ENCODE results near the gene AFAP1L2. TPM values are rescaled to one million over a fixed set of nuclear protein-coding genes. Genes with fewer than 3 reads are reported as not detected.

AFAP1L2 gene
- total RNA-seq, 2 experiments from 2014 or later: 3.8 to 5.0 TPM

GRCh38 chr10:114402233-114402632 lies 2.1 kb downstream of the AFAP1L2 start:
- peaks cover 62% of the 10 kb centered on the region for H3K27me3 Mint-ChIP-seq
- H3K27ac Mint-ChIP-seq: no peak overlapping the region
- no peak for DNase-seq
- H3K36me3 Mint-ChIP-seq: no peaks in the 10 kb centered on the region
- H3K9me3 Mint-ChIP-seq: no peaks in the 10 kb centered on the region
- POLR2A ChIA-PET: no interaction called here
- no peak for ATAC-seq (ENCODE audit: low read depth)
- H3K4me3 Mint-ChIP-seq: no peak overlapping the region
- H3K4me1 Mint-ChIP-seq: peaks cover 18% of the 10 kb centered on the region

GRCh38 chr10:114401195-114401791 lies 3.0 kb downstream of the AFAP1L2 start:
- no peak overlapping the region for H3K27ac Mint-ChIP-seq
- peaks cover 69% of the 10 kb centered on the region for H3K27me3 Mint-ChIP-seq
- no peak overlapping the region for H3K4me3 Mint-ChIP-seq
- H3K36me3 Mint-ChIP-seq: no peaks in the 10 kb centered on the region
- ATAC-seq (ENCODE audit: low read depth) (no peak), DNase-seq (no peak)
- H3K9me3 Mint-ChIP-seq: no peaks in the 10 kb centered on the region
- POLR2A ChIA-PET: no interaction called here
- peaks cover 24% of the 10 kb centered on the region for H3K4me1 Mint-ChIP-seq

DNA sequence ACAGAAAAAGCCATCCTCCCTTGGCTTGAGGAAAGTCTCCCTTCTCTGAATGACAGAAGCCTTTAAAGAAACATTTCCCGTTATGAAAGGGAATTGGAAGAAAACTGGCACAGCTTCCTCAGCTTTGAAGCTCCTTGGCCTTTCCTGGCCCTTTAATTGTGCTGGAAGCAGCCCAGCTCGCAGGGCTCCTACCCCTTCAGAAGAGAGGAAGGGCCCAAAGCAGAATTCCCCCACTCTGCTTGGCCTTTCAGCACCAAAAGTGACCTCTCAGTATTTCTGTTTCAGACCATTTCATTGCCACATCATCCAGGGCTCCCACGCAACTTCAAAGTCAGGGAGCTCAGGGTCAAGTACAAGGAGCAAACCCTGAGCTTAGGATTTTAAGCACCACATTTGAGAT lies 4.2 kb downstream of the AFAP1L2 start:
- peaks cover 26% of the 10 kb centered on the region for H3K4me1 Mint-ChIP-seq
- peaks cover 71% of the 10 kb centered on the region for H3K27me3 Mint-ChIP-seq
- no peaks in the 10 kb centered on the region for H3K9me3 Mint-ChIP-seq
- H3K27ac Mint-ChIP-seq: no peak overlapping the region
- ATAC-seq (ENCODE audit: low read depth) (no peak), DNase-seq (no peak)
- no peaks in the 10 kb centered on the region for H3K36me3 Mint-ChIP-seq
- no peak overlapping the region for H3K4me3 Mint-ChIP-seq
- POLR2A ChIA-PET: no interaction called here

DNA sequence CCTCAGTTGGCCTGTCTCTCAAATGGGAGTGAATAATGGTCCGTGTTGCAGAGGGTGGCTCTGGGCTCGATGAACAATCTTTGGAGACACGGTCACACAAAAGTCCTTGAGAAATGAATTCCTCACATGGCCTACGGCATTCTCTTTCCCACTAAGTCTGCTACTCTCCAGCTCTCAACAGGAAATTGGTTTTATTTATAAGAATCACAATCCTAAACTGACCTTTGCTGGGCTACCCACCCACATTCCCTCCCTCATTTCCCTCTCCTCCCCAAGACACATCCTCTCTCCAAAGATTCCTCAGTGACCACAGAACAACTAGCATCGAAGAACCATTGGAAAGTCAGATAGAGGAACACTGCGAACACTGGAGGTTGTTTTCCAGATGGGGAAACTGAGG lies 4.7 kb downstream of the AFAP1L2 start:
- peaks cover 70% of the 10 kb centered on the region for H3K27me3 Mint-ChIP-seq
- DNase-seq: no peak
- POLR2A ChIA-PET: no interaction called here
- H3K4me1 Mint-ChIP-seq: peaks cover 25% of the 10 kb centered on the region
- H3K36me3 Mint-ChIP-seq: no peaks in the 10 kb centered on the region
- no peak overlapping the region for H3K4me3 Mint-ChIP-seq
- H3K27ac Mint-ChIP-seq: no peak overlapping the region
- ATAC-seq (ENCODE audit: low read depth): no peak
- no peaks in the 10 kb centered on the region for H3K9me3 Mint-ChIP-seq

DNA sequence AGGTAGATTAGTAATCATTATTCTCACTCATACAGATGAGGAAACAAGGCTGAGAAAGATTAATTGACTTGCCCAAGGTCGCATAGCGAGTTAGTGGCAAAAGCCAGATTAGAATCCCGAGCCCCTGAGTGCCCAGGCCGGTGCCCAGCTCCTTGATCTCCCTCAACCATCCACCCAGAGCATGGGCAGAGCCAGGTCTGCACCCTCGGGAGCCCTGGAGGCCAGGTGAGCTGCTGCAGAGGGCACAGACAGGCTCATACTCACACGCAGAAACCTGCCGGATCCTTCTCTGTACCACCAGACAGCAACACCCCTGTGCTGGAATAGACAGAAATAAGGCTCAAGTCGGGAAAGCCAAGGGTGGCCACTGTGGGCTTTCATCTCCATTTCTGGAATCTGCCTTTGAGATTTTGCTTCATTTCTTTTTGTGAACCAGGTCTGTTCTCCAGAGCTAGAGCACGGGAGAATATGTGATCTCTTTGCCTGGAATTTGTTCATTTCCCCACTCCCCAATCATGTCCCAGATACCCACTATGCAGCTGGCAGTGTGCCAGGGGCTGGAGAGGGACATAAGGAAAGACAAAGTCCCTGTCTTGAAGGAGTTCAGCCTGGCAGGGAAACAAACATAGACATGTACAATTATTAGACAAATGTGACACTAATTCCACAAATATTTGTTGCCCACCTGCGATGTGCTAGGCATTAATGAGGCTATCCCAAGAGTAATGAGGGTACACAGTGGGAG lies 5.5 kb downstream of the AFAP1L2 start:
- no peak overlapping the region for H3K4me3 Mint-ChIP-seq
- DNase-seq (no peak), ATAC-seq (ENCODE audit: low read depth) (no peak)
- POLR2A ChIA-PET: no interaction called here
- no peak overlapping the region for H3K27ac Mint-ChIP-seq
- peaks cover 69% of the 10 kb centered on the region for H3K27me3 Mint-ChIP-seq
- no peaks in the 10 kb centered on the region for H3K36me3 Mint-ChIP-seq
- peaks cover 26% of the 10 kb centered on the region for H3K4me1 Mint-ChIP-seq
- no peaks in the 10 kb centered on the region for H3K9me3 Mint-ChIP-seq

GRCh38 chr10:114397651-114398145 lies 6.6 kb downstream of the AFAP1L2 start:
- DNase-seq (no peak), ATAC-seq (ENCODE audit: low read depth) (peak; percentile 63)
- no peak overlapping the region for H3K27ac Mint-ChIP-seq
- H3K4me1 Mint-ChIP-seq: peaks cover 21% of the 10 kb centered on the region
- H3K27me3 Mint-ChIP-seq: peaks cover 60% of the 10 kb centered on the region
- no peaks in the 10 kb centered on the region for H3K36me3 Mint-ChIP-seq
- H3K9me3 Mint-ChIP-seq: no peaks in the 10 kb centered on the region
- POLR2A ChIA-PET: no interaction called here
- no peak overlapping the region for H3K4me3 Mint-ChIP-seq

GRCh38 chr10:114396464-114396863 lies 7.8 kb downstream of the AFAP1L2 start:
- POLR2A ChIA-PET: no interaction called here
- Mint-ChIP-seq H3K27me3 (peaks cover 48% of the 10 kb centered on the region), H3K4me1 (peaks cover 20% of the 10 kb centered on the region), H3K27ac (no peak overlapping the region), H3K9me3 (no peaks in the 10 kb centered on the region), H3K4me3 (no peak overlapping the region), H3K36me3 (no peaks in the 10 kb centered on the region)
- DNase-seq (no peak), ATAC-seq (ENCODE audit: low read depth) (no peak)

DNA sequence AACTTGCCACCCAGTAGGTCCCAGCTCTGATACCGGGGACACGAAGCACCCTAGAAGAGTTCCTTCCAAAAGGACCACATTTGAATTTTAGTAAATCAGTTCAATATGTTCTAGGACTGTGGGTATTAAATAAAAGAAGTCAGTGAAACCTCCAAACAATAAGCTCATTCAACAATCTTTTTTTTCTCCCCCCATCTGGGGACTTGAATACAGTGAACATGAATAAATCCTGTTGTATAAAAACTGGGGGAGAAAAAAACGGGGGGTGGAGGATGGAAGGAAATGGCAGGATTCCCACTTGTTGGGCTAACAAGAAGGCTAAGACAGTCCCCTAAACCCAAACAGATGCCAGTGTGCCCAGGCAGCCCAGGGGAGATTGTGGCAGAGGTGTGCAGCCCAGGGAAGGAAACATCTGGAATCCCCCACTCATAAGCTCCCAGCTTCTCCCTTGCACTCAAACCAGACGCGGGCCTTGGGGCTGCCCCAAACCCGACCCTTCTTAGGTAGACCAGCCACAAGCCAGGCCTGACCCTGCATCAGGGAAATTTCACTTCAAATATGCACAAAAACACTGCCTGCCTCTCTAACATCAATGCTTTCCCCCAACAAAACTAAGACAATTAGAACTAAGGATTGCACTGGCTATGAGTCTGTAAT lies 8.8 kb downstream of the AFAP1L2 start:
- no peak overlapping the region for H3K27ac Mint-ChIP-seq
- H3K36me3 Mint-ChIP-seq: no peaks in the 10 kb centered on the region
- DNase-seq: no peak
- POLR2A ChIA-PET: no interaction called here
- peaks cover 40% of the 10 kb centered on the region for H3K27me3 Mint-ChIP-seq
- H3K4me1 Mint-ChIP-seq: peaks cover 20% of the 10 kb centered on the region
- H3K4me3 Mint-ChIP-seq: no peak overlapping the region
- H3K9me3 Mint-ChIP-seq: peaks cover 1% of the 10 kb centered on the region
- ATAC-seq (ENCODE audit: low read depth): no peak

DNA sequence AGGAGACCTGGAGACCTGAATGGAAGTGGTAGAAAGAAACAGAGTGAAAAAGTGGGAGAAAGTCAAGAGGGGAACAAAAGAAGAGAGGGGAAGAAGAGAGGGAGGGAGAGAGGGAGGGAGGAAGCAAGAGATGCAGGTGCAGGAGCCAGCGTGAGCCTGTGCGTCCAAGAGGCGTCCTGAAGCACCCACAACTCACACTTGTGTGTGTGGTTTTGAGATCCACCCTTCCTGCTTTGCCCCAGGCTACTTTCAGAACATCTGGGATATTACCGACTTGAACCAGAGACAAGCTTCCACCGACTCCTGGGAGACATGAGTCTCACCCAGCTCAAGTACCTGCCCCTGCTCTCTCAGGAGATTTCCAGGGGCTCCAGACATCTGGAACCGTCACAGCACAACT lies 9.8 kb downstream of the AFAP1L2 start:
- Mint-ChIP-seq H3K4me1 (peaks cover 22% of the 10 kb centered on the region), H3K36me3 (no peaks in the 10 kb centered on the region), H3K27me3 (peaks cover 35% of the 10 kb centered on the region), H3K27ac (no peak overlapping the region), H3K9me3 (peaks cover 5% of the 10 kb centered on the region), H3K4me3 (no peak overlapping the region)
- DNase-seq (no peak), ATAC-seq (ENCODE audit: low read depth) (no peak)
- POLR2A ChIA-PET: no interaction called here

DNA sequence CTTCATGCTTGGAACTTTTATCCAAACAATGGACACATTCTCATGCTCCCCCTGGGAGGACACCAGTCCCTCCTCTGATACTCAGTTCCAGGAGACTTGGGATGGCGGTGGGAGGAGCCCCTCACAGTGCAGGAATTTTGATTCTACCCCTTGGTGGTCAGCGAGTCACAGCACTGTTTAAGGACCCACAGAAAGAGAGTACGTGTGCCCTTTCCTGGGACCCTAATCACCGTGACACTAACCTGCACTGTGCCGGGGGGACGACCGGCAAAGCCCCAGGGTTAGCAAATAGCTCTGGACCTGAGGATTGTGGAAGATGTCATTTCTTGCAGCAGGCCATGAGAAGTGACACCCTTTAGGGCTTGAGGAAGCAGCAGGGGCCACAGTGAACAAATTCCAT lies 10.4 kb downstream of the AFAP1L2 start:
- no peak for DNase-seq
- no peak for ATAC-seq (ENCODE audit: low read depth)

GRCh38 chr10:114393482-114393881 lies 10.8 kb downstream of the AFAP1L2 start:
- no peak overlapping the region for H3K4me3 Mint-ChIP-seq
- no peak overlapping the region for H3K27ac Mint-ChIP-seq
- peaks cover 25% of the 10 kb centered on the region for H3K4me1 Mint-ChIP-seq
- no peaks in the 10 kb centered on the region for H3K36me3 Mint-ChIP-seq
- H3K9me3 Mint-ChIP-seq: peaks cover 6% of the 10 kb centered on the region
- no peak for DNase-seq
- no peak for ATAC-seq (ENCODE audit: low read depth)
- H3K27me3 Mint-ChIP-seq: peaks cover 29% of the 10 kb centered on the region
- POLR2A ChIA-PET: no interaction called here

More for the DNA sequence above, 10.4 kb downstream of the AFAP1L2 start:
- Mint-ChIP-seq H3K36me3 (no peaks in the 10 kb centered on the region), H3K9me3 (peaks cover 5% of the 10 kb centered on the region), H3K4me1 (peaks cover 22% of the 10 kb centered on the region), H3K27me3 (peaks cover 32% of the 10 kb centered on the region), H3K27ac (no peak overlapping the region), H3K4me3 (no peak overlapping the region)
- POLR2A ChIA-PET: no interaction called here

DNA sequence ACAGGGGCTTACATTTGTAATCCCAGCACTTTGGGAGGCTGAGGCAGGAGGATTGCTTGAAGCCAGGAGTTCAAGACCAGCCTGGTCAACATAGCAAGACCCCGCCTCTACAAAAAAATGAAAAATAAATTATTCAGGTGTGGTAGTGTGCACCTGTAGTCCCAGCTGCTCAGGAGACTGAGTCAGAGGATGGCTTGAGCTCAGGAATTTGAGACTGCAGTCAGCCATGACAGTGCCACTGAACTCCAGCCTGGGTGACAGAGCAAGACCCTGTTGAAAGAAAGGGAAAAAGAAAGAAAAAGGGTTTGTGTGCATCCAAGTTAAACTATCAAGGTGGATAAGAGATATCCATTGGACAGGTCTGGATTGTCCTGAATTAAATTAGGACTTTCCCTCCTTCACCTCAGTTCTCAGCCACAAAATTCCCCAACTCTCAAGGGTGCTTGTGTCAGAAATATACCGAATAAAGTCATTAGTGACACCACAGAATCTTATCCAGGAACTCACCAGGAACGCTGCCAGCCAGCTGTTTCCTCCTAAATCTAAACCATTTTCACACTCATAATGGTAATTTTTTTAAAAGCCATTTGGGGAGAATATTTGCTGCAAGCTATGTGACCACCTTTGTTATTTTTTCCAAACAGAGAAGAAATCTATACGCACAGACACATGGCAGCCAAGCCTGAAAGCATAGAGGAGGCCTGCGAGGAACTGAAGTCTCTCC lies 12.0 kb downstream of the AFAP1L2 start:
- peaks cover 2% of the 10 kb centered on the region for H3K36me3 Mint-ChIP-seq
- H3K9me3 Mint-ChIP-seq: peaks cover 8% of the 10 kb centered on the region
- POLR2A ChIA-PET: interaction anchor here (1.0 kb wide), 1 partner anchor 88 kb away, joined by 3 read pairs; no protein-coding TSS in a partner anchor
- peaks cover 21% of the 10 kb centered on the region for H3K4me1 Mint-ChIP-seq
- H3K27me3 Mint-ChIP-seq: peaks cover 23% of the 10 kb centered on the region
- ATAC-seq (ENCODE audit: low read depth) (no peak), DNase-seq (no peak)
- H3K4me3 Mint-ChIP-seq: no peak overlapping the region
- H3K27ac Mint-ChIP-seq: no peak overlapping the region

- H3K4me1 Mint-ChIP-seq: peaks cover 16% of the 10 kb centered on the region
- H3K36me3 Mint-ChIP-seq: peaks cover 2% of the 10 kb centered on the region
- H3K4me3 Mint-ChIP-seq: no peak overlapping the region
- DNase-seq (no peak), ATAC-seq (ENCODE audit: low read depth) (no peak)
- H3K27ac Mint-ChIP-seq: no peak overlapping the region
- POLR2A ChIA-PET: interaction anchor here (1.0 kb wide), 1 partner anchor 87 kb away, joined by 3 read pairs; no protein-coding TSS in a partner anchor
- H3K27me3 Mint-ChIP-seq: peaks cover 17% of the 10 kb centered on the region
- peaks cover 8% of the 10 kb centered on the region for H3K9me3 Mint-ChIP-seq
Observed at GRCh38 chr10:114391599-114391998, 12.7 kb downstream of the AFAP1L2 start.
